ENCODE data around the gene NDEL1.

Gene NDEL1

GRCh38 chr17:8502126-8502525, 66.4 kb downstream of the NDEL1 start:
- TF ChIP-seq ZNF565 (CRISPR knock-in tag; conservative IDR thresholded peaks at IDR 0.05; ENCODE audit: low read depth): no peak
- TF ChIP-seq ZNF8 (CRISPR knock-in tag; IDR thresholded peaks at IDR 0.05): no peak
- no peak for TF ChIP-seq SNAI2 (CRISPR knock-in tag; IDR thresholded peaks at IDR 0.05)
- no peak for TF ChIP-seq ZC3H10 (CRISPR knock-in tag; IDR thresholded peaks at IDR 0.05)
- no peak for TF ChIP-seq CREB5 (CRISPR knock-in tag; IDR thresholded peaks at IDR 0.05; ENCODE audit: low read depth)
- TF ChIP-seq TCF4 (CRISPR knock-in tag; IDR thresholded peaks at IDR 0.05; ENCODE audit: borderline replicate concordance): no peak
- no peak for TF ChIP-seq GLIS3 (CRISPR knock-in tag; IDR thresholded peaks at IDR 0.05)
- no peak for TF ChIP-seq TOX (CRISPR knock-in tag; IDR thresholded peaks at IDR 0.05; ENCODE audit: borderline replicate concordance)
- ATAC-seq: no peak

GRCh38 chr17:8503368-8503767, 67.7 kb downstream of the NDEL1 start:
- ATAC-seq: no peak

More at GRCh38 chr17:8503368-8503767, 67.7 kb downstream of the NDEL1 start:
- TF ChIP-seq POU6F1 (CRISPR knock-in tag; IDR thresholded peaks at IDR 0.05; ENCODE audit: borderline replicate concordance, low read depth): no peak
- TF ChIP-seq RARB (CRISPR knock-in tag; IDR thresholded peaks at IDR 0.05): no peak
- no peak for TF ChIP-seq GLIS3 (CRISPR knock-in tag; IDR thresholded peaks at IDR 0.05)
- no peak for TF ChIP-seq CREB5 (CRISPR knock-in tag; IDR thresholded peaks at IDR 0.05; ENCODE audit: low read depth)
- TF ChIP-seq PPARA (CRISPR knock-in tag; IDR thresholded peaks at IDR 0.05; ENCODE audit: borderline replicate concordance): no peak
- TF ChIP-seq SNAI2 (CRISPR knock-in tag; IDR thresholded peaks at IDR 0.05): no peak
- TF ChIP-seq ZC3H10 (CRISPR knock-in tag; IDR thresholded peaks at IDR 0.05): no peak
- no peak for TF ChIP-seq ZNF70 (CRISPR knock-in tag; IDR thresholded peaks at IDR 0.05)
- no peak for TF ChIP-seq ZNF8 (CRISPR knock-in tag; IDR thresholded peaks at IDR 0.05)
- TF ChIP-seq ZNF565 (CRISPR knock-in tag; conservative IDR thresholded peaks at IDR 0.05; ENCODE audit: low read depth): no peak
- TF ChIP-seq ISL1 (CRISPR knock-in tag; IDR thresholded peaks at IDR 0.05): no peak
- TF ChIP-seq TSHZ2 (CRISPR knock-in tag; IDR thresholded peaks at IDR 0.05): no peak
- no peak for TF ChIP-seq CSDC2 (CRISPR knock-in tag; IDR thresholded peaks at IDR 0.05)
- TF ChIP-seq ESRRG (CRISPR knock-in tag; IDR thresholded peaks at IDR 0.05): no peak
- TF ChIP-seq CSRNP3 (CRISPR knock-in tag; IDR thresholded peaks at IDR 0.05): no peak

Data from SK-N-SH treated with all-trans-retinoic acid at 6 μM for 48 hours (cell line).